Measurements from ENCODE around the gene IGFBP6. TPM values are rescaled to one million over a fixed set of nuclear protein-coding genes. Genes with fewer than 3 reads are reported as not detected.

Gene IGFBP6
- total RNA-seq, 1 donor from 2014 or later = 102 TPM

- H3K4me3 ChIP-seq (ENCODE audit: low read depth, low read length) = no peak overlapping the region
- DNase-seq (ENCODE audit: low read depth) = no peak
- TF ChIP-seq CTCF (conservative IDR thresholded peaks at IDR 0.05; ENCODE audit: low read depth, low read length) = no peak
Measured at GRCh38 chr12:53073881-53074280, 23.6 kb upstream of the IGFBP6 start.

GRCh38 chr12:53074283-53074998 is 23.0 kb upstream of the IGFBP6 start:
- DNase-seq (ENCODE audit: low read depth) = no peak
- H3K4me3 ChIP-seq (ENCODE audit: low read depth, low read length) = no peak overlapping the region
- no peak for TF ChIP-seq CTCF (conservative IDR thresholded peaks at IDR 0.05; ENCODE audit: low read depth, low read length)

- no peak for DNase-seq (ENCODE audit: low read depth)
- no peak overlapping the region for H3K4me3 ChIP-seq (ENCODE audit: low read depth, low read length)
- no peak for TF ChIP-seq CTCF (conservative IDR thresholded peaks at IDR 0.05; ENCODE audit: low read depth, low read length)
Measured at GRCh38 chr12:53074999-53075370, 22.5 kb upstream of the IGFBP6 start.

- H3K4me3 ChIP-seq (ENCODE audit: low read depth, low read length) = no peak overlapping the region
- TF ChIP-seq CTCF (conservative IDR thresholded peaks at IDR 0.05; ENCODE audit: low read depth, low read length) = no peak
Measured at GRCh38 chr12:53076461-53076860, 21.0 kb upstream of the IGFBP6 start.

GRCh38 chr12:53077030-53077429 is 20.4 kb upstream of the IGFBP6 start:
- no peak overlapping the region for H3K4me3 ChIP-seq (ENCODE audit: low read depth, low read length)
- DNase-seq (ENCODE audit: low read depth) = no peak
- no peak for TF ChIP-seq CTCF (conservative IDR thresholded peaks at IDR 0.05; ENCODE audit: low read depth, low read length)

More at GRCh38 chr12:53076461-53076860, 21.0 kb upstream of the IGFBP6 start:
- no peak for DNase-seq (ENCODE audit: low read depth)

- no peak for DNase-seq (ENCODE audit: low read depth)
- H3K4me3 ChIP-seq (ENCODE audit: low read depth, low read length) = peak overlapping the region; percentile 84
- no peak for TF ChIP-seq CTCF (conservative IDR thresholded peaks at IDR 0.05; ENCODE audit: low read depth, low read length)
Measured at GRCh38 chr12:53078425-53079225, 18.8 kb upstream of the IGFBP6 start.

Data from epithelial cell of proximal tubule (primary cell).